ENCODE measurements around the gene DYNLT1. TPM values are rescaled to one million over a fixed set of nuclear protein-coding genes. Genes with fewer than 3 reads are reported as not detected.
"Not testable (repeated sequence)": the region's sequence is repeated elsewhere in the genome, so short reads cannot be mapped to it uniquely, and the experiment has no call there.

Gene DYNLT1
- total RNA-seq, 4 donors from 2014 or later, result 93.8 to 190 (median 146) TPM

- peaks cover 0 to 70% (median 0%) of the 10 kb centered on the region in 3 donors for H3K36me3 ChIP-seq
- H3K27ac ChIP-seq, result no peak overlapping the region
- peak in 1 of 3 donors; percentile 13 for DNase-seq
- H3K9me3 ChIP-seq, result no peaks in the 10 kb centered on the region
- H3K4me1 ChIP-seq, result no peaks in the 10 kb centered on the region
- TF ChIP-seq CTCF (IDR thresholded peaks at IDR 0.05), result no peak
- H3K27me3 ChIP-seq, result no peaks in the 10 kb centered on the region
- no peak overlapping the region for H3K4me3 ChIP-seq
Observed at GRCh38 chr6:158622545-158623190, 21.9 kb downstream of the DYNLT1 start.

- Histone ChIP-seq H3K36me3 (peaks cover 0 to 62% (median 0%) of the 10 kb centered on the region in 3 donors), H3K27ac (no peak overlapping the region), H3K9me3 (no peaks in the 10 kb centered on the region), H3K4me1 (no peaks in the 10 kb centered on the region), H3K27me3 (no peaks in the 10 kb centered on the region), H3K4me3 (no peak overlapping the region)
- TF ChIP-seq POLR2A (IDR thresholded peaks at IDR 0.05), result no peak
- TF ChIP-seq CTCF (IDR thresholded peaks at IDR 0.05), result no peak
- peak in 1 of 3 donors; percentile 32 for DNase-seq
Observed at GRCh38 chr6:158621694-158622544, 22.6 kb downstream of the DYNLT1 start.

GRCh38 chr6:158620963-158621693 lies 23.4 kb downstream of the DYNLT1 start:
- H3K27me3 ChIP-seq, result no peaks in the 10 kb centered on the region
- H3K36me3 ChIP-seq, result peaks cover 0 to 55% (median 0%) of the 10 kb centered on the region in 3 donors
- peak in 1 of 3 donors; percentile 25 for DNase-seq
- no peak overlapping the region for H3K27ac ChIP-seq
- no peaks in the 10 kb centered on the region for H3K9me3 ChIP-seq
- H3K4me3 ChIP-seq, result no peak overlapping the region
- H3K4me1 ChIP-seq, result no peaks in the 10 kb centered on the region
- no peak for TF ChIP-seq CTCF (IDR thresholded peaks at IDR 0.05)
- no peak for TF ChIP-seq POLR2A (IDR thresholded peaks at IDR 0.05)

GRCh38 chr6:158619922-158620801 lies 24.4 kb downstream of the DYNLT1 start:
- TF ChIP-seq POLR2A (IDR thresholded peaks at IDR 0.05) (no peak), CTCF (IDR thresholded peaks at IDR 0.05) (no peak)
- H3K36me3 ChIP-seq, result peaks cover 0 to 46% (median 0%) of the 10 kb centered on the region in 3 donors
- no peaks in the 10 kb centered on the region for H3K9me3 ChIP-seq
- H3K4me1 ChIP-seq, result no peaks in the 10 kb centered on the region
- no peak overlapping the region for H3K4me3 ChIP-seq
- DNase-seq, result peak in 1 of 3 donors; percentile 37
- no peak overlapping the region for H3K27ac ChIP-seq
- H3K27me3 ChIP-seq, result no peaks in the 10 kb centered on the region

- not testable (repeated sequence) for H3K4me1 ChIP-seq, DNase-seq, H3K9me3 ChIP-seq, H3K4me3 ChIP-seq, H3K27ac ChIP-seq, H3K27me3 ChIP-seq
- H3K36me3 ChIP-seq, result peaks cover 0 to 49% (median 3%) of the 10 kb centered on the region in 3 donors
Observed at GRCh38 chr6:158618289-158618688, 26.3 kb downstream of the DYNLT1 start.

GRCh38 chr6:158614606-158615005 lies 29.9 kb downstream of the DYNLT1 start:
- H3K4me3 ChIP-seq, DNase-seq, H3K27me3 ChIP-seq, H3K4me1 ChIP-seq, H3K27ac ChIP-seq, H3K9me3 ChIP-seq: not testable (repeated sequence)
- H3K36me3 ChIP-seq, result peaks cover 0 to 38% (median 3%) of the 10 kb centered on the region in 3 donors

All from Peyer's patch (tissue), 4 donors.